GM20431 (cell line): Measurements from ENCODE around the gene LRRC27.
"Not testable (repeated sequence)": the region's sequence is repeated elsewhere in the genome, so short reads cannot be mapped to it uniquely, and the experiment has no call there.

Experiments
- in situ Hi-C: fragments of 300-500 bp; cut with MseI, MboI; formaldehyde crosslinking; loops from one replicate; pipeline ENCODE4 v1.15.0; 2020; ENCODE audit warnings: low sequenced_read_pairs; ENCODE audit not compliant: unreplicated experiment

The LRRC27 gene

DNA sequence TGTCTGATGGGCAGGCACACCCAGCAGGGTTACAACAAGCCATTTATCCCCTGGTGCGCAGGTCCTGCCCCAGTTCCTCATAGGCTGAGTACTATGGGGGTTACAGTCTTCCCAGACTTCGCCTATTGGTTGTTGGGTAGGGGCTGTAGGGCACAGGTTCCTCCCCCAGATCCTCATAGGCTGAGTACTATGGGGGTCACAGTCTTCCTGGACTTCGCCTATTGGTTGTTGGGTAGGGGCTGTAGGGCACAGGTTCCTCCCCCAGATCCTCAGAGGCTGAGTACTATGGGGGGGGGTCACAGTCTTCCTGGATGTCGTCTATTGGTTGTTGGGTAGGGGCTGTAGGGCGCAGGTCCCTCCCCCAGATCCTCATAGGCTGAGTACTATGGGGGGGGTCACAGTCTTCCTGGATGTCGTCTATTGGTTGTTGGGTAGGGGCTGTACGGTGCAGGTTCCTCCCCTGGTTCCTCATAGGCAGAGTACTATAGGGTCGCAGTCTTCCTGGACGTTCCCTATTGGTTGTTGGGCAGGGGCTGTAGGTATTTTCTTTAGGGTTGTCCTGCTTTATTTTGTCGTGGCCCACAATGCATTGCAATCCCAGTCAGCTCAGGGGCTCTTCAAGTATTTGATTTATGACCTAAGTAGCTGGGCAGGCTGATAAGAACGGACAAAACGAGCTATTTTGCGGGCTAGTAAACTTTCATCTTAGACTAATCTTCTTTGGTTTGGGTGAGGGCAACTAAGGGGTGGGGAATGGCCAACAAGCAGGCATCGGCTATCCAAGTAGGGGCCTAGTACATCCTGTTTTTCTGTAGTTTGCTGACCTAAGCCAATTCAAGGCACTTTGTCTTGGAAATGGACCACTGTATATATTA, 3.4 kb downstream of the LRRC27 start:
- in situ Hi-C loops, result no loop called here

DNA sequence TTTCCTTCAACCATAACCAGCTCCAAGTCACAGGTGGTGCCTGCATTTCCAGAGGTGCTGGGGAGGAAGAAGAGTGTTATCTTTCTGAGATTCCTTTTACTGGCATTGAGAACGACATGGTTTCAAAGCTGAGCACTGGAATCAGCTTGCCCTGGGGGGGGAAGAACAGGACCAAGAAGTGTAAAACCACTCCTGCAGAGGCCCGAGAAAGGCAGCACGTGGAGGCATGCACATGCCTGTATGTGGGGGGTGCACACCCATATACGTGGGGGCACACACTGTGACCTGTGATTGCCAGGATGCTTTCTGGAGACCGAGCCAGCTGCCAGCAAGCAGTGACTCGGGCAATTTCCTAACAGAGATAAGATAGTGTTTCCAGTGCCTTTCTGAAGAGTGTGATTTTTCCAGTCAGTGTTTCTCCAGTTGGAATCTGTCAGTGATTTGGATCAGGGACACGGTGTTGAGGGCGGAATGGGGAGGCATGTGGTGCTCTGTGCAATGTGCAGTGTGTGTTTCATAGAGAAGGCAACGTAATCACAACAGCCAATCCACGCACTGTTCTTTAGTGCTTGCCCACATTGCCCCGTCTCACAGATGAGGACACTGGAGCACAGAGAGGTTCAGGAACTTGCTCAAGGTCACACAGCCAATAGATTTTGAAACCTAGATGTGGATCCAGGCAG, 4.2 kb downstream of the LRRC27 start:
- in situ Hi-C loops, result no loop called here

DNA sequence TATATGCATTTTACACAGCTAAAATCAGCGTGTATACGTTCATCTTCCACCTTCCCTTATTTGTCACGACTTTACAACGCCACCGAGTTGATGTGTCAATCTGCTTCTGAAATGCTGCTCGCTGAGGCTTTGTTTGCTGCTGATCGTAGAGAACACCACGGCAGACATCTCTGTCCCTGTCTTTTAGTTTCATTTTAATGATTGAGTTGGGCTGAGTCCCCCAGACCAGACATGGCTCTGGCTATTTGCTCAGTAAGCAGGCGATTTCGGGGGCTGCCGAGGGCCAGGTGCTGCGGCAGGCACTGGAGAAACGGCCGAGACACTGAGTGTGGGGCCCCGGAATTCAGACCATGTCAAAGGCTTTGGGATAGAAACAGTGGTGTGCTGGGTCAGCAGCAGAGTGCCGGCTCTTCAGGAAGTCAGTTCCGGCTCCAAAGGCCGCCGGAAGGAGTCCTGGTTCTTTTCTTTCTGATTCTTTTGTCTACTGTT, 5.0 kb downstream of the LRRC27 start:
- in situ Hi-C loops, result no loop called here

DNA sequence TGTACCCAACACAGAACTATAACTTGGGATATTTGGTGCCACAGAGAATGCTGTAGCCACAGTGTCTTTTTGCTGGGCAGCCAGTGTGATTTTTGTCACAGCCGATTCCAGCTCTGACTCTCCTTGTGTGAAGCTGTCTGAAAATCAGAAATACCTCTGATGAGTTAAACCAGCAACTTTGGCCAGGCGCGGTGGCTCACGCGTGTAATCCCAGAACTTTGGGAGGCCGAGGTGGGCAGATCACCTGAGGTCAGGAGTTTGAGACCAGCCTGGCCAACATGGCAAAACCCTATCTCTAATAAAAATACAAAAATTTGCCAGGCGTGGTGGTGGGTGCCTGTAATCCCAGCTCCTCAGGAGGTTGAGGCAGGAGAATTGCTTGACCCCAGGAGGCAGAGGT, 5.9 kb downstream of the LRRC27 start:
- in situ Hi-C loops, result not testable (repeated sequence)

DNA sequence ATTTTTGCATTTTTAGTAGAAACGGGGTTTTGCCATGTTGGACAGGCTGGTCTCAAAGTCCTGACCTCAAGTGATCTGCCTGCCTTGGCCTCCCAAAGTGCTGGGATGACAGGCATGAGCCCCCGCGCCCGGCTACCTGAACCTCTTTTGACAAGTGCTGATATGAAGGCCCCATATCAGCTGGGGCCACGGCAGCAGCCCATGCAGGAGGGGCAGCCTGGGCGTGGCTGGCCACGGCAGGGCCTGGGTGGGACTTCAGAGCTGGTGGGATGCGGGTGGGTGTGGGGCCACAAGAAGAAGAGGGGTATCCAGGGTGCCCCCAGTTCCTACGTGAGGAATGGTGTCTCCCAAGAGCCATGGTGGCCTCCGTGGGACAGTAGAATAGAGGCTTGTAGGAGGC, 6.9 kb downstream of the LRRC27 start:
- in situ Hi-C loops, result no loop called here

DNA sequence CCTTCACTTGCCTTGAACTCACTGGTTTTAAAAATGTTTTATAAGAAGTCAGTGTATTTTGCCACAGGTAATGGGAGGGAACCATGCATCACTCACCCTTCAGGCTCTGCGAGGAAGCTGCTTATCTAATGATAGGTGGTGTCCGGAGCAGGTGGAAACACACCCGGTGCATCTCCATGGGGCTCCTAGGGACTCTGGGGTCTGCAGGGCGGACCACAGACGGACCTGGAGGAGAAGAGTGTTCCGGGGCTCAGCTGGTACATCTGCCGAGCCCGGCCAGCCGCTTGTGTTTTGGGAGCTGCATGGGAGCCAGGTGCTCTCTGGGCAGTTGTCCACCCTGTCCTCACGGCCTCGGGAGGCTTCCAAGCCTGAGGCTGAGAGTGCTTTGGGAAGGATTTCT, 7.3 kb downstream of the LRRC27 start:
- in situ Hi-C loops, result no loop called here

DNA sequence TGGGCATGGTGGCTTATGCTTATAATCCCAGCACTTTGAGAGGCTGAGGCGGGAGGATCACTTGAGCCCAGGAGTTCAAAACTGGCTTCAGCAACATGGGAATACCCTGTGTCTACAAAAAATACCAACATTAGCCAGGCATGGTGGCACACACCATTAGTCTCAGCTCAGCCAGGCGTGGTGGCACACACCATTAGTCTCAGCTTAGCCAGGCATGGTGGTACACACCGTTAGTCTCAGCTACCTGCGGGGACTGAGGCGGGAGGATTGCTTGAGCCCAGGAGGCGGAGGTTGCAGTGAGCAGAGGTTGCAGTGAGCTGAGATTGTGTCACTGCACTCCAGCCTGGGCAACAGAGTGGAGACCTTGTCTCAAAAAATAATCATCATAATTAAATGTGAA, 9.0 kb downstream of the LRRC27 start:
- in situ Hi-C loops, result no loop called here

DNA sequence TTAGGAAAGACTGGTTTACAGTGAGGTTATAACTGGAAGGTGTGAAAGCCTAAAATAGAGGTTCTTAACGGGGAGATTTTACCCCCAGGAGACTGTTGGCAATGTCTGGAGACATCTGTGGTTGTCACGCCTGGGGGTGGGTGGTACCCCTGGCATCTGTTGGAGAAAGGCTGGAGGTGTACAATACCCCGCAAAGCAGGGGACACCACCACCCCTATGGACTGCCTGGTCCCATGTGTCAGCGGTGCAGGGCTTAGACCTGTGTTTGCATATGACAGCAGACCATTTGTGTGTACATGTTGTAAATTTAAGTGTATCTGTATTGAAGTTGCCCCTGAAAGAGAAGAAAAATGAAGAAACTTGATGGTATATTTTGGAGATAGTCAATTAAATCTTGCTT, 9.8 kb downstream of the LRRC27 start:
- in situ Hi-C loops, result no loop called here

DNA sequence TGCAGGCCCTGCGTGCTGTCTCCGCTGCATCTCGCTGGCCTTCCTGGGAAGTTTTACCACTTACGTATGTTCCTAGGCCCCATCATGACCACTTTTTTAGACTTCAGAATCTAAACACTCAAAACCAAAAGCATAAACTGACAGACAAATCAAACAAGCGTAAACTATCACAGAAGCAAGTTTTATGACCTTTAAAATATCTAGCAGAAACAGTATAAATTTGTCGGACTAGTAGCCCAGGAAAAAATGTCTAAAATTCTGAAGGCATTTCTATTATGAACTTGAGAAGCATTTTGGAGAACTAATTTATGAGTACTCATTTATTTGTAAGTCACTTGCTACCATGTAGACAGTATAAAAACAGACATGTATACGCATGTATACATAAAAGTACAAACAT, 10.6 kb downstream of the LRRC27 start:
- in situ Hi-C loops, result no loop called here

DNA sequence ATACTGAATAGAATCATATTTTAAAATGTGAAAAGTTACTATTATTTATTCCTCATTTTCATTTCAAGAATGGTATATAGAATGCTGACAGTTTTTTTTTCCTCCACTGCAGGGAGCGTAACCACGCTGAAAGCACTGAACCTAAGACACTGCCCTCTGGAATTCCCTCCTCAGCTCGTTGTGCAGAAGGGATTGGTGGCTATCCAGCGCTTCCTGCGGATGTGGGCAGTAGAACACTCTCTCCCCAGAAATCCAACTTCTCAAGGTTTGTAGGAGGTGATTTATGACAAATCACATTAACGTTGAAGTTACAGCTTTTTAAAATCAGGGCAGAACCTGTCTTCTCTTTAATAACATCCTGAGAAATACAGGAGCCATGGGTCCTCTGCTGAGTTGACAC, 12.4 kb downstream of the LRRC27 start:
- in situ Hi-C loops, result no loop called here

DNA sequence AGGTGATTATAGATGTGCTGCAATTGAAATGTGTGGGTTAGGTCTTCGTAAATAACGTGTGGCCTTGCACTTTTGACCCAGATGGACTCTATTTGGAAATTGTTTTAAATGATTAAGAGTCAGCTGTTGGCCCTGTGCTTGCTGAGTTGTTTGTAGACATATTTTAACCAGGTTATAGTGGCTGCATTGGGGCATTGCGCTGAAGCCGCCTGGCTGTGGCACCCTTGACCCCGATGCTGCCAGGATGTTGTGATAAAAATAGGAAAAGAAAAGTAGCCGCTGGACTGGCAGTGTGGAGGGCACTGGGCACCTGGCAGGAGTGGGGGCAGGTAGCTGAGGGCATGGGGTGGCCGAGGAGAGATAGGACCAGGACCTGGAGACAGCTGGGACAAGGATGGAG, 13.4 kb downstream of the LRRC27 start:
- in situ Hi-C loops, result loop anchor here (5.0 kb wide), 1 partner anchor 123 kb away; no protein-coding TSS in a partner anchor

DNA sequence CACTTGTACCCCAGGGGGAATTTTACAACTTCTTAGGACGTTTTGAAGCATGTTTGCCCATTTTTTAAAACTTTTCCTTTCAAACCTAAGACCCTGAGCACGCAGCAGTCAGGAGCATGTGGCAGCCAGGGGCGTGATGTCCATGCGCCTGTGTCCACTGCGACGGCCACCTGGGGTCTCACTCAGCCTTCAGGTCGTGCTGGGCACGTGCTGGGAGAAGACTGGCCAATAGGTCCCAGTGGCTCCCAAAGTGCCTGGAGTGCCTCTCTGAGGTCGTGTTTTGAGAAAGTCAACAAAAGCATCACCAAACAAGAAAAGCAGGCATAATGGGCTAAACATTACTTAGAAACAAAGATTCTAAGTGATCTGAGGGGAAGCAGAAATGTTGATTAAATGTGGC, 14.8 kb downstream of the LRRC27 start:
- in situ Hi-C loops, result loop anchor here (5.0 kb wide), 1 partner anchor 125 kb away; no protein-coding TSS in a partner anchor

DNA sequence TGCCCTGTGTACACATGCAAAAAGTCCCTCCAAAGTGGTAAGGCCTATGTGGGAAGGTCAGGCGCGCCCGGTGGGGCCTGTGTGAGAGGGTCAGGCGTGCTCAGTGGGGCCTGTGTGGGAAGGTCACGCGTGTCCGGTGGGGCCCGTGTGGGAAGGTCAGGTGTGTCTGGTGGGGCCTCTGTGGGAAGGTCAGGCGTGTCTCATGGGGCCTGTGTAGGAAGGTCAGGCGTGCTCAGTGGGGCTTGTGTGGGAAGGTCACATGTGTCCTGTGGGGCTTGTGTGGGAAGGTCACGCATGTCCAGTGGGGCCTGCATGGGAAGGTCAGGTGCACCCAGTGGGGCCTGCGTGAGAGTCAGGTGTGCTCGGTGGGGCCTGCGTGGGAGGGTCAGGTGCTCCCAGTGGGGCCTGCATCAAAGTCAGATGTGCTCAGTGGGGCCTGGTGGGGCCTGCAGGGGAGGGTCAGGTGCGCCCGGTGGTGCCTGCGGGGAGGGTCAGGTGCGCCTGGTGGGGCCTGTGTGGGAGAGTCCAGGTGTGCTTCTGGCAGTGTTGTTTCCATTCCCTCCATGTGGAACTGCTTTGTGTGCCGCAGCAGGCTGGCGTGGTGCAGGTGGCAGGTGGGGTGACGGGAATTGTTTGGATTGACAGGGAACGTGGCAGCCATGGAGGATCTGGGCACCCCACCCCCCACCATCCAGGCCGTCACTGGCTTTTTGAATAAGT, 15.4 kb downstream of the LRRC27 start:
- in situ Hi-C loops, result loop anchor here (5.0 kb wide), 1 partner anchor 125 kb away; no protein-coding TSS in a partner anchor

DNA sequence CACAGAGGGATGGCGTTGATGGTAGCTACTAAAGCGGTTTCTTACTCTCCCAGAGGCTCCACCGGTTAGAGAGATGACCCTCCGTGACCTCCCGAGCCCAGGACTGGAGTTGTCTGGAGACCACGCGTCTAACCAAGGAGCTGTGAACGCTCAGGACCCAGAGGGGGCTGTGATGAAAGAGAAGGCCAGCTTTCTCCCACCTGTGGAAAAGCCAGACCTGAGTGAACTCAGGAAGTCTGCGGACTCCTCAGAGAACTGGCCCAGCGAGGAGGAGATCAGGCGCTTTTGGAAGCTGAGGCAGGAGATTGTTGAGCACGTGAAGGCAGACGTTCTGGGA, 15.9 kb downstream of the LRRC27 start:
- in situ Hi-C loops, result loop anchor here (5.0 kb wide), 1 partner anchor 126 kb away; no protein-coding TSS in a partner anchor

DNA sequence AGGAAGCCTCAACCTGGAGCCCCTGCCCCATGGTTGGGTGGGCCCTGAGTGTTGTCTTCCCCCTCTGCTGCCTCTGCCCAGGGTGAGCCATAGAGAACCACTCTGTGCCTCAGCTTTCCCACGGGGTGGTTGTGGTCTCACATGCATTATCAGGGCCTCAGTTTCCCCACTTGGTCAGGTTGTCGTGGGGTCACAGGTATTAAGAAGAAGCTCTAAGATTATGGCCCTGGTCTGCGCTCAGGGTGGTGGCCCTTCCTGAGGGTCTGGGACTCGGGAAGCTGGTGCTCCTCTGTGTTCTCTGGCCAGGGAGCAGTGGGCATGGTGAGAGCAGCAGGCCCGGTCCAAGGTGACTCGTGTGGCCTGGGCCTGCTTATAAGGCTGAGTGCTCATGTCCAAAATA, 17.8 kb downstream of the LRRC27 start:
- in situ Hi-C loops, result loop anchor here (5.0 kb wide), 1 partner anchor 127 kb away; no protein-coding TSS in a partner anchor

DNA sequence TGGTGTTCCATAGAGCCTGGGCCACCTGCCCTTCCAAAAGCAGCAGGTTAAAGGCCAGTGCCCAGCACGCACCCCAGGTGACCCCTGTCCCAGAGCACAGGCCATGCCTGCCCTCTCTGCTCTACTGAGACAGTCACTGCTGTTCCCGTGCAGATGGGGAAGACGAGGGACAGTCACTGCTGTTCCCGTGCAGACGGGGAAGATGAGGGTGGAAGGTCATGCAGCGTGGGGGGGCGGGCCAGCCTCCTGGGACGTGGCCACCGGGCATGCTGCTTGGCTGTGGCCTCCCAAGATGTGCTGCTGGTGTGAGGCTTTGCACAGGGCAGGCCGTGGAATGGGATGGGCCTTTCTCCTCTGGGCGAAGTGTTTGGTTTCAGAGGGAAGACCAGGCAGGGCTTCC, 18.4 kb downstream of the LRRC27 start:
- in situ Hi-C loops, result no loop called here

DNA sequence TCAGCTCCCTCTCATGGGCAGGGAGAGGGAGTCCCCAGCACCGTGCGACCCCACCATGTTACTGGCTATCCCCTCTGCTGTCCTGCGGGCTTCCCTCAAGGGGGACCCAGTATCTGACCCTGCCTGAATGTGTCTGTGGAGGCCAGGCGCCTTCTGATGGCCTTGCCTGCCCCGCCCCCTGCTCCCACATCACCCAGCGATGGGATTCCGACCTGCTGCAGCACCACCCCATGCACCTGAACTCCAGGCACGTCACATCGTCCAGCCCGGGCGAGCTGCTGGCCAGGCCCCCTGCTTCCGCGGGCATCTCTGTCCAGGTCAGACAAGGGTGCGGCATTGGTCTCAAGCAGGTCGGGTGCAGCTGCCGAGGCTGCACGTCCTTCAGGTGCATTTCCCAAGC, 19.0 kb downstream of the LRRC27 start:
- in situ Hi-C loops, result no loop called here

DNA sequence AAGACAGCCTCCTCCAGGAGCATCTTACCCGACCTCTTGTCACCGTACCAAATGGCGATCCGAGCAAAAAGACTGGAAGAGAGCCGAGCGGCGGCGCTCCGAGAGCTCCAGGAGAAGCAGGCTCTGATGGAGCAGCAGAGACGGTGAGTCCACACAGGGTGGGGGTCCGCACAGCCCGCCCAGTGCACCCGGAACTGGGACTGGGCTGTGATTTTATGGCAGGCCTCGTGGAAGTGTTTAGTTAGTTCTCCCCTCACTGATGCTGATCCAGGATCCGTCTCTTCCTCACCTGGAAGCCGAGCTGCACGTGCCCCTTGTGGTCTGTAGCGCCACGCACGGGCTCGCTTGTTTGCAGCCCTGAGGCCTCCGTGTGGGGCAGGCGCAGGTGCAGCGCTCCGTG, 19.6 kb downstream of the LRRC27 start:
- in situ Hi-C loops, result no loop called here

DNA sequence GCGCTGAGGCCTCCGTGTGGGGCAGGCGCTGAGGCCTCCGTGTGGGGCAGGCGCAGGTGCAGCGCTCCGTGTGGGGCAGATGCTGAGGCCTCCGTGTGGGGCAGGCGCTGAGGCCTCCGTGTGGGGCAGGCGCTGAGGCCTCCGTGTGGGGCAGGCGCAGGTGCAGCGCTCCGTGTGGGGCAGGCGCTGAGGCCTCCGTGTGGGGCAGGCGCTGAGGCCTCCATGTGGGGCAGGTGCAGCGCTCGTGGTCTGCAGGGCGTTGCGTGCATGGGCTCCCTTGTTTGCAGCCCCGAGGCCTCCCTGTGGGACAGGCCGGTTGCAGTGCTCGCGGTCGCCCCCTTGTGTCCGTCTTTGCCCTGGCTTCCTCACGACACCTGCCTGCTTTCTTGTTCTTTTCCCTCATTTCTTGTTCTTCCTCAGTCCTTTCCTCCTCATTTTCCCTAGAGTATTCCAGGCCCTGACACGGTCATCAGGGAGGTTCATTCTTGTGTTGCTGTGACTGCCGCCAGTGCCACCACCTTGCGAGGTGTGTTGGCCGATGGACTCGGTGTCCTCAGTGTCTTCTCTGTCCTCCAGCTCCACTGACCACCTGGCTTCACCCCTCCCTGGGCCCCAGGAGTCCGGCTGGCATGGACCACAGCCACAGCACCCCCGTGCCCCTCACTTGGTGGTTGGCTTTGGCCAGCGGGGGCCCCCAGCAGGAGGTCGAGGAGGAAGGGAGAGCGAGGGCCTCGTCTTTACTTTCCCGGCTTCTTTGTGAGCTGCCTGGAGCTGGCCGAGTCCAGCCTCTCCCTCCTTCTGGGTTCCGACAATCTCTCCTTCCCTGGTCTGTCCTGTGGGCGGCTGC, 20.7 kb downstream of the LRRC27 start:
- in situ Hi-C loops, result not testable (repeated sequence)
